Measurements from ENCODE around the gene DPF3.

Gene DPF3

DNA sequence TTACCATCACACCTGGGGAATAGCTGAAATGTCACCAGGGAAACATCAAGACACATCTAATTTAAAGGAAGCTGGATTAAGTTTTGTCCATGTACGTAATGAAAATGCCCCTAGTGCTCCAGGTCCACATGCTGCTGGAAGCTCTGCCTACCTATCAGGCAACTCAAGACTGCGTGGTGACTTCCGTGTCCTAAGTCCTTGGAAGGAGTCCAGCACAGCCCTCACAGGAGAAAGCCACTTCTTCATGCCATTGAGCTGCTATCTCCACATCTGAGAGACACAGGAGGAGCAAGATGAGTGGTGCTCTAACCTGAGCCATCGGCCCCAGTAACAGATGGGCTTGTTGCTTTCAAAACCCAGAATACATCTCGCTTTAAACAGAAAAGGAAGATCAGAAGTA lies 316.4 kb downstream of the DPF3 start:
- no peak for DNase-seq (ENCODE audit: low read depth)
- TF ChIP-seq, protein P1, sequence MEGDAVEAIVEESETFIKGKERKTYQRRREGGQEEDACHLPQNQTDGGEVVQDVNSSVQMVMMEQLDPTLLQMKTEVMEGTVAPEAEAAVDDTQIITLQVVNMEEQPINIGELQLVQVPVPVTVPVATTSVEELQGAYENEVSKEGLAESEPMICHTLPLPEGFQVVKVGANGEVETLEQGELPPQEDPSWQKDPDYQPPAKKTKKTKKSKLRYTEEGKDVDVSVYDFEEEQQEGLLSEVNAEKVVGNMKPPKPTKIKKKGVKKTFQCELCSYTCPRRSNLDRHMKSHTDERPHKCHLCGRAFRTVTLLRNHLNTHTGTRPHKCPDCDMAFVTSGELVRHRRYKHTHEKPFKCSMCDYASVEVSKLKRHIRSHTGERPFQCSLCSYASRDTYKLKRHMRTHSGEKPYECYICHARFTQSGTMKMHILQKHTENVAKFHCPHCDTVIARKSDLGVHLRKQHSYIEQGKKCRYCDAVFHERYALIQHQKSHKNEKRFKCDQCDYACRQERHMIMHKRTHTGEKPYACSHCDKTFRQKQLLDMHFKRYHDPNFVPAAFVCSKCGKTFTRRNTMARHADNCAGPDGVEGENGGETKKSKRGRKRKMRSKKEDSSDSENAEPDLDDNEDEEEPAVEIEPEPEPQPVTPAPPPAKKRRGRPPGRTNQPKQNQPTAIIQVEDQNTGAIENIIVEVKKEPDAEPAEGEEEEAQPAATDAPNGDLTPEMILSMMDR (IDR thresholded peaks at IDR 0.05; ENCODE audit: low read depth, low read length, missing control alignments): no peak
- in situ Hi-C loops (cut with HindIII; ENCODE audit: low sequenced_read_pairs): no loop called here
- H3K4me3 ChIP-seq (ENCODE audit: low read depth, low read length): no peak overlapping the region

DNA sequence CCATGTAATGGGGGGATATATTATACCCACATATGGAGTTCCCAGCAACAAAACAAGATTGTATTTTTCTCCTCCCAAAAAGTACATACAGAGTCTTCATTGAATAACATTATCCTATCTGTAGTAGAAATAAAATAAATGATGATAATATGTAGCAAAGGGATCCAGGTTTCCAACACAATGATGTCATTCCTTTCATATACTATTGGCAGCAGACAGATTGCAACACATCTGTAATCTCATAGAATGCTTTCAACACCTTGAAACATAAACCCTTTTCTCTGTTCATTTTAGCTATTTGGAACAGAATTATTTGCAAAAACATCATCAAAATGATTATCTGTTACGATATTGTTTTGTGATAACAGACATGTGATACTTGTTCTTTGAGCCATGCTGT lies 317.6 kb downstream of the DPF3 start:
- DNase-seq (ENCODE audit: low read depth): no peak
- H3K4me3 ChIP-seq (ENCODE audit: low read depth, low read length): no peak overlapping the region
- in situ Hi-C loops (cut with HindIII; ENCODE audit: low sequenced_read_pairs): no loop called here
- TF ChIP-seq, protein P1 (IDR thresholded peaks at IDR 0.05; ENCODE audit: low read depth, low read length, missing control alignments): no peak

DNA sequence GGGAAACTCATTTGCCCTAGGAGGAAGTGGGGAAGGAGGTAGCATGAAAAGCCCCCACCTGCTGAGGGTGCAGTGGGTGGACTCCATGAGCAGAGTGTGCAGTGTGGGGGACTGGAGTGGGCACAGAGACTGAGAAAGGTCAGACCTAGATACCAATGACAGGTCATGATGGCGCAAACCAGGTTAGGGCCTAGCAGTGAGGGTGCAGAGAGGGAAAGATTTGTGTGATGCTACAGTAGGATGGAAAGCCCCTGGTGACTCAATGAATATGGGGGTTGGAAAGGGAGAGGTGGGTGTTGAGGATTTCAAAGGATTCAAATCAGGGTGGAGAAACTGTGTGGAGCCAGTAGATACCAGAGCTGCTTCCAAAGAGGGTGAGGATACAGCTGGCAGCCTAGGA lies 319.2 kb downstream of the DPF3 start:
- no peak for DNase-seq (ENCODE audit: low read depth)
- no peak overlapping the region for H3K4me3 ChIP-seq (ENCODE audit: low read depth, low read length)
- TF ChIP-seq, protein P1 (IDR thresholded peaks at IDR 0.05; ENCODE audit: low read depth, low read length, missing control alignments): no peak
- in situ Hi-C loops (cut with HindIII; ENCODE audit: low sequenced_read_pairs): no loop called here

DNA sequence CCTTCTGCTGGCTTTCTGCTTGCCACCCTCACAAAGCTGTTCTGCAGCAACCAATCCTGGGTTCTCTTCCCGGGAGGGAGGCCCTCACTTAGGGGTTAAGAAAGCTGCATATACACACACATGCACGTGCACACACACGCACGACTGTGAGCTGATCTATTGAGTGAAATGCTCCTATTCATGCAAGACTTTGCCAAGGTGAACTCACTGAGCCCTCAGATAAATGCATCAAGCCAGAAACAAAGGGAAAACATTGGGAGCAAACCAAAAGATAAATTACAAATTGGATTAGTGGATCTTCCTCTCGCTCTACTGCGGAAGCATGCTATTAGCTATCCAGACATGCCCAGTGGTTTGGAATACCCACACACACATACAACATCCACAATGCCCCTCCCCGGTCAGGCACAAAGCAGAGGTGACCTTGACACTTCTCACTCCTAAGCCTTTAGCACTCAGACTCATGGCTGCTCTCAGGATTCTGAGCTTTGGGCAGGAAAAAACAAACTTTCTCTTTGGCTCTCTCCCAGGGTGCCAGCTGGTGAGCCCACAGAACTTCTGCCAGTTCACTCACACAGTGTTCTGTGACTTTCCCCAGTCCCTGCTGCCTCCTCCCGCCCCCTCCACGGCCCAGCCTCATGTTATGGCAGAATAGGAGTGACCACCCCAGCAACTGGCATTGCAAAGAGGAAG lies 320.0 kb downstream of the DPF3 start:
- DNase-seq (ENCODE audit: low read depth): no peak
- no peak overlapping the region for H3K4me3 ChIP-seq (ENCODE audit: low read depth, low read length)
- TF ChIP-seq, protein P1 (IDR thresholded peaks at IDR 0.05; ENCODE audit: low read depth, low read length, missing control alignments): no peak
- in situ Hi-C loops (cut with HindIII; ENCODE audit: low sequenced_read_pairs): no loop called here
